Measurements from ENCODE around the gene CGN.

DNA sequence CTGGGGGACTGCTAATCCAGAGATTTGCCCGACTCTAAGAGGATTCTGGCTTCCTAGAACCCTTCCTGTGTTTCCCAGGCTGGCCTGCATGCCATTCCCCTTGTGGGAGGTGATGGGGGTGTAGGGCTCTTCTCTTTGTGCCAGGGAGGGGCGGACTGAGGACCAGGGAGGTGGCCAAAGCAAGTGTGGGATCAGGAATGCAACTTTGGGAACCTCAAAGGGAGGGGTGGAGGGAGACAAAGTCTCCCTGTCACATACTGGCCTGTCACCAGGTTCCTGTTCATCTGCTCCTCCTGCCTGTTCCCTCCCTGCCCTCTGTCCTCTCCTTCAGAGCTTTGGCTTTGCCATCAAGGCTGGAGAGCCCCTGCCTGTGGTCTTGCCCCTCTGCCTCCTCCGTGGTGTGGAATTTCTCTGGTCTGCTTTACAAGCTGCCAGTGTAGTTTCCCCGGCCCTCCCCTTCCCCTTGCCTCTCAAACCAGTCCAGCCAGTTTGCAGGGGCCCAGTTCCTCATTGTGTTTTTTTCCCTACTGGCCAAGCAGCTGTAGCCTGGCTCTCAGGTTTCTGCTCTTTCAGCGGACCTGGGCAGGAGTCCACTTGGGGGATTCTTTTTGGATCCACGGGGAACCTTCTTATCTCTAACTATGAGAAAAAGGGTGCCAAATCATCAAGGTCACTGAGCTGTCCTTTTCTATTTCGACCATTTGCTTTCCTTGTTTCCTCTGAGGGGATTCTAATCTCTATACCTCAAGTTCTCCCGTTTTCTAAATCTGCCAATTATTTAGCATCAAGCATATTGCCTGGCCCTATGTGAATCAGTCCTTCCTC is 1.8 kb downstream of the CGN start:
- TF ChIP-seq, protein P1, sequence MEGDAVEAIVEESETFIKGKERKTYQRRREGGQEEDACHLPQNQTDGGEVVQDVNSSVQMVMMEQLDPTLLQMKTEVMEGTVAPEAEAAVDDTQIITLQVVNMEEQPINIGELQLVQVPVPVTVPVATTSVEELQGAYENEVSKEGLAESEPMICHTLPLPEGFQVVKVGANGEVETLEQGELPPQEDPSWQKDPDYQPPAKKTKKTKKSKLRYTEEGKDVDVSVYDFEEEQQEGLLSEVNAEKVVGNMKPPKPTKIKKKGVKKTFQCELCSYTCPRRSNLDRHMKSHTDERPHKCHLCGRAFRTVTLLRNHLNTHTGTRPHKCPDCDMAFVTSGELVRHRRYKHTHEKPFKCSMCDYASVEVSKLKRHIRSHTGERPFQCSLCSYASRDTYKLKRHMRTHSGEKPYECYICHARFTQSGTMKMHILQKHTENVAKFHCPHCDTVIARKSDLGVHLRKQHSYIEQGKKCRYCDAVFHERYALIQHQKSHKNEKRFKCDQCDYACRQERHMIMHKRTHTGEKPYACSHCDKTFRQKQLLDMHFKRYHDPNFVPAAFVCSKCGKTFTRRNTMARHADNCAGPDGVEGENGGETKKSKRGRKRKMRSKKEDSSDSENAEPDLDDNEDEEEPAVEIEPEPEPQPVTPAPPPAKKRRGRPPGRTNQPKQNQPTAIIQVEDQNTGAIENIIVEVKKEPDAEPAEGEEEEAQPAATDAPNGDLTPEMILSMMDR (IDR thresholded peaks at IDR 0.05): no peak
- TF ChIP-seq POLR2AphosphoS5 (IDR thresholded peaks at IDR 0.05): no peak

All from esophagus muscularis mucosa (tissue), 3 donors.